ENCODE data around the gene ABO.
"Not testable (repeated sequence)": the region's sequence is repeated elsewhere in the genome, so short reads cannot be mapped to it uniquely, and the experiment has no call there.

The ABO gene

DNA sequence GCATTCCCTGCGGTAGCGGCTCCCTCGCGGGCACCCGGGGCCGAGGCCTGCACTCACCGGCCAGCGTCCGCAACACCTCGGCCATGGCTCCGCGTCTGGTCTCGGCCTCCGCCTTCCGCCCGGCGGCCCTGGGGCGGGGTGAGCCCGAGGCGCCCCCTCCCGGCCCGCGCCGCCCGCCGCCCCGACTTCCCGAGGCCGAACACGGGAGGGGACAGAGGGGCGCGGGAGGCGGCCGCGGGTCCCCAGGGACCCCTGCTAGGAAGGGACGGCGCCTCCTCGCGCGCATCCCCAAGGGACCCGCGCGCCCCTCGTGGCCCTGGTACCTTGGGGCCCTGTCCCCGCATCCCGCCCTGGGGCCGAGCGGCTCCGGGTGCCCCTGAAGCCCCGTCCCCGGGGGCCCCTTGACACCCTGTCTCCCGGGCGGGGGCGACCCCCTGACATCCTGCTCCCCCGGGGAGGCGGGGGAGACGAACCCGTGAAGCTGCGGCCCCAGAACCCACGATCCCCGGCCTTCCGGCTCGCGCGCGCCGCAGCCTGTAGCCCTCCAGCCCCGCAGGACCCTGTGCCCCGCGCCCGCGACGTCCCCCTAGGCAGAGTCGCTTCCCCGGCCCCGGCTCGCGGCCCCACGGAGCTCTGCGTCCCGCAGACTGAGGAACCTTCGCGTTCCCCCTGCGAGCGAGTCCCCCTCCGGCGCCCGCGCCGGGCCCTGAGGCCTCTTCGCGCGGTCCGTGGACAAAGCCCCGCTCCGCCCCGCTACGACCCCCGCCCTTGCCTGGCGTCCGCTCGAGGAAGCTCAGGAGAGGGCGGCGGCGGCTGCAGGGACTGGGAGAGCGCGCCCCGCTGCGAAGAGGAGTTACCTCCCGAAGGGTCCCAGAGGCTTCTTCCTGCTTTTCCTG, at the start of gene ABO:
Gene ABO, minus strand, starts transcription at position 97 of the 896 bp plus-strand sequence.
- no peak for DNase-seq

DNA sequence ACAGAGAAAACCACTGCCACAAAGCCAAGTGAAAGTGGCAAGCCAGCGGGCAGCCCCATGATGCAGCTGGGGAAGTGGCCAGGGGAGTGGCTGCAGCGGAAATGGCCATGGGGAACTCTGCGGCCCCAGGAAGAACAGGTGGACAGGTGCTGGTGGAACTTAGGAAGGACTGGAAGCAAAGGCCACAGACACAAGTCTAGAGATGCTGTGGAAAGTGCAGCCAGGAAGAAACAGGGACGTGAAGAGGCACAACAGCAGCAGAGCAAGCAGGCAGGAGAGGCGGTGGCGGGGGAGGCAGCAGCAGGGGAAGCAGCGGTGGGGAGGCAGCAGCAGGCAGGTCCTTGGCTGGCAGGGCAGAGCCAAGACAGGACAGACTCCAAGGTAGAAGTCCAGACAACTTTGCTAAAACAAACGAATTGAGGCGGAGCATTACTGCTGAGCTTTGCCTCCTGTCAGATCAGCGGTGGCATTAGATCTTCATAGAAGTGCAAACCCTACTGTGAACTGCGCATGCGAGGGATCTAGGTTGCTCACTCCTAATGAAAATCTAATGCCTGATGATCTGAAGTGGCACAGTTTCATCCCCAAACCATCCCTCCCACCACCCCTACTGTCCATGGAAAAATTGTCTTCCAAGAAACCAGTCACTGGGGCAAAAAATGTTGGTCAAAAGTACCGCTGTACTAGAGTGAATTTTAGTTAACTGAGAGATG, 49.1 kb upstream of the ABO start:
- DNase-seq = no peak

DNA sequence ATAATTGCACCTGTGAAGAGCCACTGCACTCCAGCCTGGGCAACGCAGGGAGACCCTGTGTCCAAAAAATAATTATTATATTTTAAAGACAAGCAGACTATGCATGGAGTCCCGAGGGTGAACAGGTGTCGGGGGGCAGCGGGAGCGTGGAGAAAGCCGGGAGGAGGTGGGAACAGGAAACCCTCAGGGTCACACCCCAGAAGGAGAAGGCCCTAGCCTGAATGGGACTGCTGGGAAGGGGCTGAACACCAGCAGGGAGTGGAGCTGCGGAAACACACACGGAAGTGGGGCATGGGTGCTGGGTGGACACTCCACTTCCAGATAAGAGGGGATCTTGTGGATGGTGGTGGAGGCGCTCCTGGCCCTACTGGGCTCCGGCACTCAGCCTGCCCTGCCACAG, 48.2 kb upstream of the ABO start:
- no peak for DNase-seq

DNA sequence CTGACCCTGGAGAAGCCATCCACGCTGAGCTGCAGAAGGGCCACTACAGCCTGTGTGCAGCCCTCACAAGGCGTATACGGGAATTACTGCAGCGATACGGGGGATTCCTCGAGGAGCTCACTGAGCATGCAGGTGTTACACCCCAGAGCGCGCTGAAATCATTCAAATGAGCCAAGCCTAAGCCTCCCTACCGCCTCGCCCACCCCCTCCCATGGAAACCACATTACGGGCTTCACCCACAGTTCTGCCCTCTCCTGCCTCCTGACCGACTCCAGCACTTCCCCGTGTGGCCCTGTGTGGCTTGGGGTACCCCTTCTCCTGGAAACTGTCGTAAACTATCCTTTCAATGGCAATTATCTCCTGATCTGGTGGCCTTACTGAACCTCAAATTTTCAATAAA, 47.7 kb upstream of the ABO start:
- no peak for DNase-seq

DNA sequence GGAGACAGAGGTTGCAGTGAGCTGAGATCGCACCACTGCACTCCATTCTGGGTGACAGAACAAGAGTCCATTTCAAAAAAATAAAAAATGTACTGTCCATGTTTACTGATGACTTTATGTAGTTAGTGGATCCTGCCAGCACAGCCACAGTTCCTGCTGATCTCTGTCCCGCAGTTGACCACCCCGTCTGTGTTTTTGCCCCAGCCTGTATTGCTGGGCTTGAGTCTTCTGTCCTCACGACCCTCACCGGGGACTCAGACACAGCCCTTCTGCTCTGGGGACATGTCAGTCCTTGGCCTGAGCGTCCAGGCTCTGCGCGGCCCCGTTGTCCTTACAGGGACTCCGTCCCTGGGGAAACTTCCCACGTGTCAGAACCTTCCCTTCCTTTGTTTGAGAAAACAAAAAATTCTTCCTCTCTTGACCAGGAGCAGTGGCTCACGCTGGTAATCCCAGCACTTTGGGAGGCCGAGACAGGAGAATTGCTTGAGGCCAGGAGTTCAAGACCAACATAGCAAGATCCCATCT, 46.5 kb upstream of the ABO start:
- no peak for DNase-seq

DNA sequence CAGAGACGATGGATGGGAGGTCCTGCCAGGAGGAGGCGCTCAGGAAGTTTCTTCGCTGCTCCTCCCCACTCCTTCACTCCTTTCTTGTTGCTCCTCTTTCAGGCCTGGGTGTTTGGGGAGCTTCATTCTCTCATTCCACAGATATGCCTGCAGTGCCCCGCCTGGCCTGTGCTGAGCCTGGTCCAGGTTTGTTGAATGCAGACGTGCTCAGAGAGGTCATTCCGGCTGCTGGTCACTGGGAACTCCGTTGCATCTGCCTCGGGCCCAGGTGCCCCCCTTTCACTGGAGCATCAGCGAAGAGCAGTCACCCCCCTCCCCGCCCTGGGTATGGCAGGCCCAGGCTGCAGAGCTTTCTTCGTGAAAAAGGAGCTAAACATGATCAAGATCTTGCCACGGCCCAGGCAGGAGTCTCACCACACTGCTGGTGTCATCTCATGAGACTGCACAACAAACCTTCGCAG, 45.5 kb upstream of the ABO start:
- no peak for DNase-seq

DNA sequence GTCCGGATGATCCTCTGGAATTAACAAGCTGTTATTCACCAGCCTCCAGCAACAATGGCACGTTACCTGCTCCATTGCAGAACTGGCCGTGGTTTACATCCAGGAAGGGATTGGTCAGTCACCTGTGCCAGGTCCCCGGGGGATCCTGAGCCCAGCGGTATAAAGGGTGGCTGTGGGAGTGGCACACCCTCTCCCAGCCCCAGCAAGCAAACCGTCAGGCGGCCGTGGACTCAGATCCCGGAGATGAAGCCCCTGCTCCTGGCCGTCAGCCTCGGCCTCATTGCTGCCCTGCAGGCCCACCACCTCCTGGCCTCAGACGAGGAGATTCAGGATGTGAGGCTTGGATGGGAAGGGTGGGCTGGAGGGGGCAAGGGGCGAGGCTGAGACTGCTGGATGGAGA, 42.5 kb upstream of the ABO start:
- DNase-seq = not testable (repeated sequence)

DNA sequence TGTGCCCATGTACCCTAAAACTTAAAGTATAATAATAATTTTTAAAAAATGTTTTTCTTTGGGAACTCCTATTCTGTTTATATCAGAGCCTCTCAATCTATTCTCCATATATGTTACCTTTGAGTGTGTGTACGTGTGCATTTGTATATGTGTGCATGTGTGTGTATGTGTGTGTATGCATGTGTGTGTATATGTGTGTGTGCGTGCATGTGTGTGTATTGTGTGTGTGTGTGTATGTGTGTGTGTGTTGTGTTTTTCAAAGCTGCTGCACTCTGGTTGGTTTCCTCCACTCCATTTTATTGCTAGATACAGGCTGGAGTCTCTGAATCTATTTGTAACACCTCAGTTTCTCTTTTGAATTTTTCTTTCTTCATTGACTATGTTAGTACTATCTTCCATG, 41.0 kb upstream of the ABO start:
- no peak for DNase-seq

DNA sequence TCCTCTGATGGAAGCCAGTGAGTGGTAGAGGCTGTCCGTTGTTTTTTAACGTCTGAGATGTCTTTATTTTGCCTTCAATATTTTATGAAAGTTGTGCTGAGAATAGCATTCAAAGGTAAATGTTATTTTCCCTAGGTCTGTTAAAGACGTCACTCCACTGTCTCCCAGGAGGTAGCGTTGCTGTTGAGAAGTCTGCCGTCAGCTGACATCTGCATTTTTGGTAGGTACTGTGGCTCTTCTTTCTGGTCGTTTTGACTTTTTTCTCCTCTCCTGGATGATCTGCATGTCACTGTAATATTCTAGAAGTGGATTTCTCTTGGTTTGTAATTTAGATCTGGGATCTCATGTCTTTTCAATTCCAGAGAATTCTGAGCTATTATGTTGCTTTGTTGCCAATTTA, 34.6 kb upstream of the ABO start:
- no peak for DNase-seq

DNA sequence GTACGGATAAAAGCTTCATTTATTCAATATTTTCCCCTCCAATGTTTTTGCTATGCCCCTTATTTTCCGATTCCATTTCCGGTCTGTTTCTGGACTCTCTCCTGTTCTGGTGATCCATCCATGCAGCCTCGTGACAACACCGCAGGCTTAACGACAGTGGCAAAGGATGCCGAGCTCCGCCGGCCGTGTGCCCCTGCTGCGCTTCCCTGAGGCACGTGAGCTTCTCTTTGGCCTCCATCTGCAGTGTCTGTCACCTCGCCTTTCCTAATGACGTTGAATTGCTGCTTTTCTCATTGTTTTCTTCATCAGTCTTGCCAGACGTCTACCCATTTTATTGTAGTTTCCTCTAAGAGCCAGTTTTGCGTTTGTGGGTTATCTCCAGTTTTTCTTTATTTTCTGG, 32.3 kb upstream of the ABO start:
- no peak for DNase-seq

DNA sequence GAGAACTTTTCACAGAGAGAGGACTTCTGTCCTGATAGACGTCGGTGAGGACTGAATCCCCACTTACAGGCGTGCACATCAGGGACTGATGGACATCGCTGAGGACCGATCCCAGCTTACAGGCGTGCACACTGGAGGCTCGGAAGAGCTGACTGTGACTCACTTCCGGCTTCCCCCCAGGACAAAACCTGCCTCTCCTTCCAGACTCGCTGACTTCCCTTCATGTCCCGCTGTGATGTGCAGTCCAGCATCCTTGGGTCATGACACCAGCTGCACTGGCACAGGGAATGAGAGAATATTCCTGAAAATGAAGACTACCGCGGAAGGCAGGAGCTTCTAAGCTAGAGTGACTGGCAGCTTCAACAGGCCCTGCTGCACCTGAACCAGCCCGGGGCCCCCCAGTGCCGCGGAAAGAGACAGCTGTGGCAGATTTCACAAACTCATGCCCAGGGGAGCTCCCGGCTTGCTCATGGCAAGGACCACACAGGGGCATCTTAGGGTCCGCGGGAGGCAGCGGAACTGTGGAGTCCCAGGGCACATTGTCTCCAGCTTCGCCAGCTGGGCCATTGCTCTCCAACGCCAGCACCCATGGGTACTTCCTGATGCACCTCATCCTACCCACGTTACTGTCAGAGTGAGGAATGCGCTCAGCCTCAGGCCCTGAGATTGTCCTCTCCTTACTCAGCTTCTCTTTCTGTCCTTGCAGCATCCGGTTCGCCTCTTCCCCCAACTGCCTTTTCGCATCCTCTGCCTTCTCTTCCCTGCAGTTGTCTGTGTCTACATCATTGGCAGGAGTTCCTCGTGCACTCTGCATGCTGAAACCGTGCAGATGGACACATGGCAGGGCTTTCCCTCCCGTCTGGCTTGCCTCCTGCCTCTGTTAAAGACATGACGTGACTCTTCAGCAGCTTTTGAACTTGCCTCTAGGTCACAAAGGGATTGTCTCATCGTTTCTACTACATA, 31.5 kb upstream of the ABO start:
- DNase-seq = no peak

DNA sequence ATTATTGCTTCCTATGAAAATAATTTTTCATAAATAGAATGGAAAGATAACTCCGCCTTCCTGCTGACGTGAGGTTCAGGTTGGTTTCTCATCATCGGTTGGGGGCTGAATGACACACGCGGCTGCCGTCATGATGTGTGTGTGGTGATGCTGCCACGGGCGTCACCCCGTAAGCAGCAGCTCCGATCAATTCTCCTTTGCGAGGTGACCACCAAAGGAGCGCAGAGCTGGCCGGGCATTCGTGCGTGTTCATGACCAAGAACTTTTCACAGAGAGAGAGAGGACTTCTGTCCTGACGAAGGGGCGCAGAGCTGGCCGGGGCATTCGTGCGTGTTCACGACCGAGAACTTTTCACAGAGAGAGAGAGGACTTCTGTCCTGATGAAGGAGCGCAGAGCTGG, 30.7 kb upstream of the ABO start:
- no peak for DNase-seq

DNA sequence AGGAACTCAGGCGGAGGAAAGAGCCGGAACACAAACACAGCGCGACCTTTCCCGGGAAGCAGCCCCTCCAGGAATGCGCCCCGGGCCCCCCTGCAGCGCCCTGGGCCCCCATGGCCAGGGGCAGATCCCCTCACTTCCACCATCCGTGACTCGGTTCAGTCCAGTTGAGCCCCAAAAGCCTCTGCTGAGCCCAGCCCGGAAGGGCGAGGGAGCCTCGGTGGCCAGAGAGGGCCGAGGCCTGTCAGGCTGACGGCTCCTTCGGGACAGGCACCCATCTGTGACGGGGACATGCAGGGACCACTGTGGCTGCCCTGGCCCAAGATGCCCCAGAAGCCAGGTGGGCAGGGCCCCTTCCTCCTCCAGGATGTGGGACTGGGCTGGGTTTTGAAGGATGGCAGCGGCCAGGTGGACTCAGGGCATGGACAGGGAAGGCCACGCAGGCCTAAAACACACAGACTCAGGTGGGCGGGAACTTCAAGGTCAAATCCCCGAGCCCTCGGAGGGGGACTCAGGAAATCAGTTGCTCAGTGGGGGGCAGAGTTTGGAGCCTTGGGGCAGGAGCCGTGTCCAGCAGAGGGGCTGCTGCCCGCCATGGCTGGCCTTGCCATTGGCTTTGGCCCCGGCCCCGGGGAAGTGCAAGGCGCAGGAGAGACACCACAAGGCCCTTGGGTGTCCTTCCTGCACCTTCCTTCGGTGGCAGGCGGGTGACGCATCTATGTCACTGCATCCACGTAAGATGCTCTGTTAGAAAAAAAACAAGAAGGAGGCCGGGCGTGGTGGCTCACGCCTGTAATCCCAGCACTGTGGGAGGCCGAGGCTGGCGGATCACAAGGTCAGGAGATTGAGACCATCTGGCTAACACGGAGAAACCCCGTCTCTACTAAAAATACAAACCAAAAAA, 29.7 kb upstream of the ABO start:
- no peak for DNase-seq

DNA sequence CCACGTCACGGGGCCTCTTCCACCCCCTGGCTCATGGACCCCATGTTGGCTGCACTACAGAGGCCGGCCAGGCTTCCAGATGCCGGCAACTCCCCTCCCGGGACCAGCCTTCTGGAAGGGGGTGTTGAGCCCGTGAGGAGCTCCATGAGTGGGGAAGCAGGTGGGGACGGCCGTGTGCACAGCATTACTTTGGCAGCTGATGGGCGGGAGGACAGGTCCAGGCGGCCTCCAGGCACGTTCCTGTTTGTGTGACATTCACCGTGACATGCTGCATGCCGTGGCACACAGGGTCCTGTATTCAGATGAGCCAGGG, 29.1 kb upstream of the ABO start:
- peak; percentile 39 for DNase-seq

DNA sequence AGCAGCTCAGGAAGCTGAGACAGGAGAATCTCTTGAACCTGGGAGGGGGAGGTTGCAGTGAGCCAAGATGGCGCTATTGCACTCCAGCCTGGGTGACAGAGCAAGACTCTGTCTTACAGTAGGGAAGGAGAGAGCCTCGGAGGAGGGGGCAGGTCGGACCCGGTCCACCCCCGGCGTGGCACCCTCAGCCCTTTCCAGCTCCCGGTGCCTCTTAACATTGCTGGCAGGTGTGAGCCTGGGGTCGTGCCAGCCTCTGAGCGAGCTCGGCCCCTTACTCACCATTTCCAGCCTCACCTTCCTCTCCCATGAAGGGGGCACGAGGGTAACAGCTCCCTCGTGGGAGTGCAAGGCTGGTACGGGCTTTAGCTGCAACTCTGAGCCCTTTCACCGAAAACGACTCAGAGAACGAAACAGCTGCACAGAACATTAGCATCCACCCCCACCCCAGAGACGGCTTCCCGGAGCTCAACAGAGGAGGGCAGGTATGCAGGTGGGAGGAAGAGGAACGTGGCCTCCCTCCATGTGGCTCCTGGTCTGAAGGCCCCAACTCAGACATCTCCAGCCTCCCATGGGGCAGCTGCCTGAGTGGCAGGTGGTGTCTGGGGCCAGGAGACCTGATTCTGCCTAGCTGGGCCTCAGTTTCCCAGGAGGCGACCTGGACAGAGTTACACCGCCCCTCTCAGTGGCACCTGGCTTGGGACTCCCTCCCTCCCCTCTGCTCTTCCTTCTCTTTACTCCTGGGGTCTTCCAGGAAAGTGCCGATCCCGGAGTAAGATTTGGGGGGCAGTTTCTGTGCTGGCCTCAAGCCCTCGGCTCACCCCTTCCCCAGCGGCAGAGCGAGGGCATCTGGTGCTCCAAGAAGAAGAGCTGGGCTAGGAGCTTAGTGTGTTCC, 28.5 kb upstream of the ABO start:
- DNase-seq = no peak

DNA sequence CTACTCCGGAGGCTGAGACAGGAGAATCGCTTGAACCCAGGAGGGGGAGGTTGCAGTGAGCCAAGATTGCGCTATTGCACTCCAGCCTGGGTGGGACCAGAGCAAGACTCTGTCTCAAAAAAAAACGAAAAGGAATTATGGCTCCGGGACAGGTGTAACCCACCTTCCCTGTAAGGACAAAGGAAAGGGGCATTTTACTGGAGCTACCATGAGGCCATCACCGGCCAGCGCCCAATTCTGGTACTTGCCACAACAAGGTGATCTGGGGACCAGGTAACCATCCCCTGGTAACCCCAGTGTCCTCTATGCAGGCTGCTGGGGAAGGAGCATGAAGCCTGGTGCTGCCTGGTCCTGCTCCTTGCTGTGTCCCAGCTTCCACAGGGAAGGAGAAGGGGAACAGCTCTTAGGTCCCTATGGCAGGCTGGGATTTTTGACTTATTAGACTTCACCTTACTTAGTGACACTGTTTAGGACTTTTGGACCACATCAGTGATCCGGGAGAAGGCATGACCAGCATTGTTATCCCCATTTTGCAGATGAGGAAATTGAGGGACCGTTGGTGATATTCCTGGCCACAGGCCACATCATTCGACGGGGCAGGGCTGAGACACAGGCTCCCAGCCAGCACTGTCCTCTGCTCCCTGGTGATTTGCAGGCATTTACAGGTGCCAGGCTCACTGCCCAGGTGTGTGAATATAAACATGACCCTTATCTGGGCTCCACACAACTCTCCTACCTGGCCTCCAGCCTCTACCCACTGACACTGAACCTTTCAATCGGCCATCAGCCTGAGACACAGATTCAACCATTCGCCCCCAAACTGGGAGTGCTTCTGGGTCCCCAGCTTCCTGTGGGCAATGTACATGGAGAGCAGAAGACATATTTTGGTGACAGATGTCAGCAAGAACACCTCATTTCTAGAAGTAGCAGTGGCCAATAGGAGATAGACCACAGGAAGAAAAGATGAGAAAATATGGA, 26.5 kb upstream of the ABO start:
- no peak for DNase-seq

DNA sequence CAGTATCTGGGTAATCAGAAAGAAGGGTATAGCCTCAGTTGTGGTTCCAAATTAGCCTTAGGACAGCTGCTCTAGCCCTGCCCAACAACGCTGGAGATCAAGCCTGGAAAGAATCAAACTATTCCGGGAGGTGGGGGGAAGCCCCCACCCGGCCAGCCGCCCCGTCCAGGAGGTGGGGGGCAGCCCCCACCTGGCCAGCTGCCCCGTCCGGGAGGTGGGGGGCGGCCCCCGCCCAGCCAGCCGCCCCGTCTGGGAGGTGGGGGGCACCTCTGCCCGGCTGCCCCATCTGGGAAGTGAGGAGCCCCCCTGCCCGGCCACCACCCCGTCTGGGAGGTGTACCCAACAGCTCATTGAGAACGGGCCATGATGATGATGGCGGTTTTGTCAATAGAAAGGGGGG, 25.0 kb upstream of the ABO start:
- not testable (repeated sequence) for DNase-seq

DNA sequence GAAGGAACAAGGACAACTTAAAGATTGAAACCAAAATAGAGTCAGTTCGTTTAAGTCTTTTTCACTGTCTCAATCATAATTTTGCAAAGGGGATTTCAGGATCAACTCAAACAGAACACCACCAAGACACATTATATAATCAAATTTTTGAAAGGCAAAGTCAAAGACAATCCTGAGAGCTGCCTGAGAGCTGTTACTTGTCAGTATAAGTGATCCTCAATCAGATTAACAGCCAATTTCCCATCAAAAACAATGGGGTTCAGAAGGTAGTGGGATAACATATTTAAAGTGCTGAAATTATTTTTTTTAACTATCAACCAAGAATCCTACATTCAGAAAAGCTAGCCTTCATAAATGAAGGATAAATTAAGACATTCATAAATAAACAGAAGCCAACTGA, 19.3 kb upstream of the ABO start:
- no peak for DNase-seq

DNA sequence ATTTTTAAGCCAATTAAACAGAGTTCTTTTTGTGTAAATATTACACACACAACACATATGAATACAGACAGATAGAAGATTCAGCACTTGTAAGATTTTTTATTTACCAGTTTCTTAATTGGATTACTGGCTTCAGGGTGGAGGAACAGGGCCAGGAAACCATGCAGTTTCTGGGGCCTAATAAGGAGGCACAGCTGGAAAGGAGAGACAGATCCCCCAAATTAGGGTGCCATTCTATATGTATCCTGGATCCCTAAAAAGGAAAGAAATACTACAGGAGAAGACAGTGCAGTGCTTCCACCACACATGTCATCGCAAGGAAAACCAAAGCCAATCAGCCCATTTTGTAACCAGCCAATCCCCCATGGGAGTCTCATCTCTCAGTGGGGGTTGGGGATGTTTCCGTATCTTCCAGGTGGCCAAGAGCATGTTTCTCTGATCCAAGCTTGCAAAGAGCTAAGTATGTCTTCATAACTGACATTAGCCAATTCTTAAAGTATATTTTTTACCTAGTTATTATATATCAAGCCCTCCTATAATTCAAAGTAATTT, 15.8 kb upstream of the ABO start:
- DNase-seq = no peak

All from NCI-H2171 (cell line).